Measurements from ENCODE around the gene VPS37D.
A peak's percentile ranks its signal among the peaks of the same experiment; 100 is the strongest.

VPS37D gene

DNA sequence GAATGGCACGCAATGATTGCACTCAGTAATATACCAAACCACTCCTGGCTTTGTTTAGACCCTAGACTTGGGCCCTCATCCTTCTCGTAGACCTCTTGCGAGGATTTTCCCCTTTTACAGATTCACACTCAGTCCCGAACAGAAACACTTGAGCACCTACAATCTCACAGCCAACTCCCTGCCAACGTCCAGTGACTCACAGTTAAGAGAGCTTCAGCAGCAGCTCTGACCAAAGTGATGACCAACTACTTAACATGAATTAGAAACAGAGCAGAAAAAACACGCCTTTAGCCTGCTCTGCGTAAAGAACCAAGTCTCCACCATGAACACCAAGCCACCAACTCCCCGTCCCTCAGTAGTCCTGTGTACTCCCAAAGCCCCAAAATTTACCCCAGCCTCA is 13.4 kb downstream of the VPS37D start:
- DNase-seq: no peak

GRCh38 chr7:73682745-73683055 is 15.1 kb downstream of the VPS37D start:
- no peak for DNase-seq

DNA sequence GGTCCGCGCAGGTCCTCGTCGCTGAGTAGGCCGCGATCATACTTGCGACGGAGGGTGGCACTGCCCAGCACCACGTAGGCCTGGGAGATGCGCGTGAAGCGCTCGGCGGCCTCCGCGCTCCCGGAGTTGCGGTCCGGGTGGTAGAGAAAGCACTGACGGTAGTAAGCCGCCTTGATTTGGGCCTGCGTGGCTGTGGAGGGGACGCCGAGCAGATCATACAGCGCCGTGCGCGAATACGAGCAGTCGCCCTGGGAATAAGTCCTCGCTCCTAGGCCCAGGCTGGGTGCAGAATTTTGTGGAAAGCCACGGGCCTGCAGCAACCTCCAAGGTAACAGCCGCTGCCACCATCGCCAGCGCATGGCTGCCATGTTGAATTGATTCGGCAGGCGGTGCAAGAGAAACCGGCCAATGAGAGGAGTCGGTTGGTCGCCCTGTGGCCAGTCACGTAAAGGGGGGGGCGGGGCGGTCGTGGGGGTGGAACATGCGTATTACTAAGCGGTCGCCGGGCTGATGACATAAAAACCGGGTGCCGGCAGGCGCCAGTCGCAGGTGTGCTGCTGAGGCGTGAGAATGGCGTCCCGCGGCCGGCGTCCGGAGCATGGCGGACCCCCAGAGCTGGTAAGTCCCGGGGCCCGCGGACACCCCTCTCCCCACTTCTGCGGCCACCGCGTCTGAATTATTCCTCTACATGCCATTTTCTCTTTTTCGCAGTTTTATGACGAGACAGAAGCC is 15.6 kb downstream of the VPS37D start, which contains the start of the genes BUD23 and DNAJC30:
Gene BUD23 (plus strand): TSS at position 542 of the 732 bp plus-strand sequence. CDS start 29 bp downstream, at position 571.
Gene DNAJC30 (minus strand): TSS at position 398 of the 732 bp plus-strand sequence. CDS start 30 bp downstream, at position 368.
- peak; percentile 93 for DNase-seq

DNA sequence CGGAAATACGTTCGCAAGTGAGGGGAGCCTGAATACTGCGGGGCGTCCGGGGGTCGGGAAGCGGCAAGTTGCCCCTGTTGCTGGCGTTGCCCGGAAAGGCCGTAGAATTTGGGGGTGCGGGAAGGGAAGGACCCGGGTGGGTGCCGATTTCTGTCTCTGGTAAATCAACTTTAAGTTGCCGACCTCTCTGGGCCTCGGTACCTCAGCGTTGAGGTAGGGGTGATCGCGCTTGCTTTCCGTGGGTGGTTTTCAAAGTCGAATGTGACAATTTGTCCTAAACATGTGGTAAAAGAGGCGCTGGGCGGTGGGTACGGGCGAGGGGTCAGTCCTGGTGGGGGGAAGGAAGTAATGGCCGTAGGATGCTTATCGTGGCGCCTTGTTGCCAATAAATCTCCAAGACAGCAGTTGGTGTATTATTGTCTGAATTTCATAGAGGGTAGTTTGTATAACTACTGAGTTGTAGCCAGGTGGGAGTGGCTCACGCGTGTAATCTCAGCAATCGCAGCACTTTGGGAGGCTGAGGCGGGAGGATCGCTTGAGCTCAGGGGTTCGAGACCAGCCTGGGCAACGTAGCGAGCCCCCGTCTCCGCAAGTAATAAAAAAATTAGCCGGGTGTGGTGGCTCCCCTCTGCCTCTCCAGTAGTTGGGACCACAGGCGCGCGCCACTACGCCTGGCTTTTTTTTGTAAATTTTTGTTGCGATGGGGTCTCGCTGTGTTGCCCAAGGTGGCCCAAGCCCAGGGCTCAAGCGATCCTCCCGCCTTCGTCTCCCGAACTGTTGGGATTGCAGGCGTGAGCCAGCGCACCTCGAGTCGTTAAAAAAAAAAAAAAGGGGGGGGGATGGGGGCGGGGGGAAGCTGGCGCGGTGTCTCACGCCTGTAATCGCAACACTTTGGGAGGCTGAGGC is 16.4 kb downstream of the VPS37D start:
- no peak for DNase-seq

DNA sequence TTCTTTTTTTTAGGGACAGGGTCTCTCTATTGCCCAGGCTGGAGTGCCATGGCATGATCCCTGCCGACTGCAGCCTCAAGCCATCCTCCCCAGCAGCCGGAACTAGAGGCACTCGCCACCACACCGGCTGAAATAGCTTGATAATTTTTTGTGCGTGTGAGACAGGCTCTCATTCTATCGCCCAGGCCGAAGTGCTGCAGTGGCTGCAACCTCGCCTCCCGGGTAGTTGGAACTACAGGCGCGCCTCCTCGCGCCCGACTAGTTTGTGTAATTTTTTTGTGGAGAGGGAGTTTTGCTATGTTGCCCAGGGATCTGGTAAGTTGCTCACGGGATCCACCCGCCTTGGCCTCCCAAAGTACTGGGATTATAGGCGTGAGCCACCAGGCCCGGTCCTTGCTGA is 17.7 kb downstream of the VPS37D start:
- no peak for DNase-seq

DNA sequence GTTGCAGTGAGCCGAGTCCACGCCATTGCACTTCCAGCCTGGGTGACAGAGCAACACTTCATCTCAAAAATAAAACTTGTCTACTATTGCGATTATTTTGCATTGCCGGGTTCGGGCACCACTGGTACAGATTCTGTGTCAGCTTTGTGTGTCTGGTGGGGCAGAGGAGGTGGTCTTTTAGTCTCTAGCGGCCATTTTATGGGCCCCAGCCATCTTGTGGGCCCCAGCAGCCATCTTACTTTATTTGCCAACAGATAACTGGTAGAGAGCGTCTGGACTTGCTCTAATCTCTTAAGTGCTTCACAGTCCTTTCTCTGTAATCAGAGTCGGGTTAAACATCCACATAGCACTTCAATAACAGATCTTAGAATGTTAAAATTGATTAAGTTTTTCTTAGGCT is 20.7 kb downstream of the VPS37D start:
- DNase-seq: no peak

GRCh38 chr7:73690646-73691045 is 23.0 kb downstream of the VPS37D start:
- no peak for DNase-seq

GRCh38 chr7:73696372-73696771 is 28.7 kb downstream of the VPS37D start:
- DNase-seq: no peak

GRCh38 chr7:73698410-73698809 is 30.8 kb downstream of the VPS37D start:
- DNase-seq: no peak

DNA sequence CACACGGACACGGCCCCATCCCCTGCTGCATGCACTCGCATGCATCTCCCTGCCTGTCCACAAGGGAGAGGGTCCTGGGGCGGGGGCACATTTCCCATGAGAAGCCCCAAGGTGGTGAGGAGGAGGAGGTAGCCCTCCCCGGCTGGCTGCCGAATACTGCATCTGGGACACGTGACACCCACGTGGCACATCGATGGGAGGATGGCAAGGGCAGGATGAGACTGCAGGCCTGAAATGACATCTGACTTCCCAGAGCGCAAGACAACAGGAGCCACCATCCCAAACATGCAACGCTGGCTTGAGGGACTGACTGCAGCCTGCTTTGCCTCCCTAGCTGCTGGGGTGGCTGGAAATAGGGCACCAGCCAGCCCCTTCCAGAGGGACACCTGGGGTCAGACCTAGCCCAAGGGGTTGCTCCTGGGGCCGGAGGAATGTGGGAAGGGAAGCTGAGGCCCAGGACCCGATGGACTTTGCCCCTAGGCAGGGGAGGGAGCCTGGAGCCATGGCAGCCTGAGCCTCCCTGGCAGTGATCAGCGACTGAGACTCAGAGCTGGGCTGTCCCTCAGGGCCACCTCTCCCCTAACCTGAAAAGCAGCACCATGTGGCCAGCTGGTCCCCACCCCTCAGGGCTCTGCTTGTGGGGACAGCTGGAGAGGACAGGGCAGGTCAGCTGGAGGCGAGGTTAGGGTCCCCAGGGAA is 31.9 kb downstream of the VPS37D start:
- DNase-seq: no peak

DNA sequence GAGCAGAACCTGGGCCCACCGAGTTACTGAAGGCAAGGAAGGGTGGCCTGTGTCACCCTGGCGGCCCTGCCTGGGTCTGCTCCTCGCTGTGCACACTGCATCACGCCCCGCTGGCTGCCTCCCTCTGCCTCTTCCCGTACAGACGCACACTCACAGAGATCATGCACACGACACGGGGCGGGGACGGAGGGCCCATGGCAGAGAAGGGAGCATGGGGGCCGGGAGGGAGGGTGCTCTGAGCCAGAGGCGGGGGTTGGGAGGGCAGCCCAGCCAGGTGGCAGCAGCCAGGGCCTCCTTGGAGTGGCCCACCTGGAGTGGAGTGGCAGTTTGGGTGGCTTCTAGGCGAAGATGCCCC is 32.4 kb downstream of the VPS37D start:
- DNase-seq: no peak

GRCh38 chr7:73700581-73701134 is 33.0 kb downstream of the VPS37D start:
- no peak for DNase-seq

DNA sequence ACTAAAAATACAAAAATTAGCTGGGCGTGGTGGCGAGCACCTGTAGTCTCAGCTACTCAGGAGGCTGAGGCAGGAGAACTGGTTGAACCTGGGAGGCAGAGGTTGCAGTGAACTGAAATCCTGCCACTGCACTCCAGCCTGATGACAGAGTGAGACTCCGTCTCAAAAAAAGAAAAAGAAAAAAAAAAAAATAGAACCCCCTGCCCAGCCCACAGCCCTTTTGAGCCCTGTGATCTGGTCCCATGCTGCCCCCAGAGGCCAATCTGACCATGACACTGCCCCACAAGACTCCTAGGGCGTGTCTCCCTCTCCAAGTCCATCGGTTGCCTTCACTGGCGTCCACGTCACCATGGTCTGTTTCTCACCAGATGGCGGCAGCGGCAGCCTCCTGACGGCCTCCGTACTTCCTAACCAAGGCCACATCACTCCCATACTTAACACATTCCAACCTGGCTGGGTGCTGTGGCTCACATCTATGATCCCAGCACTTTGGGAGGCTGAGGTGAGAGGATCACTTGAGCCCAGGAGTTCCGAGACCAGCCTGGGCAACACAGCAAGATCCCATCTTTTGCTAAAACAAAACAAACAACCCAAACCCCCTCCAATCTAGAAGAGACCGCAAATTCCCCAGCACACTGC is 33.8 kb downstream of the VPS37D start:
- peak; percentile 21 for DNase-seq

GRCh38 chr7:73702226-73702625 is 34.6 kb downstream of the VPS37D start:
- no peak for DNase-seq

- DNase-seq: no peak
Measured at GRCh38 chr7:73702665-73703064, 35.0 kb downstream of the VPS37D start.

DNA sequence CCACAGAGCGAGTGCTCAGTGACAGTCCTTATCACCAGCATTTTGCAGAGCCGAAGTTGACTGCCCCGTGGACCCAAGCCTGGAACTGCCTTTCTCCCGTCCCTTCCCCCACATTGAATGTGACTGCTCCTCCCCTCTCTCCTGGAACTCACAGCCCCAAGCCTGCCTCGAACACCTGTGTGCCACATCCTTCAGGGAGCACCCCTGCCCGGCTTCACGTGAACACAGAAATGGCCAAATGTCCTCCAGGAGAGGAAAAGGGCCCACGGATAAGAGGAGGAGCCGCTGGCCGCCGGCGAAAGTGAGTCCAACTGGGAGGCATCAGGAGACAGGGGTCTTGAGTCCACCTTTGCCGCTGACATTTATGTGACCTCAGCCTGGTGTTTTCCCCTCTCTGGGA is 35.6 kb downstream of the VPS37D start:
- DNase-seq: no peak

DNA sequence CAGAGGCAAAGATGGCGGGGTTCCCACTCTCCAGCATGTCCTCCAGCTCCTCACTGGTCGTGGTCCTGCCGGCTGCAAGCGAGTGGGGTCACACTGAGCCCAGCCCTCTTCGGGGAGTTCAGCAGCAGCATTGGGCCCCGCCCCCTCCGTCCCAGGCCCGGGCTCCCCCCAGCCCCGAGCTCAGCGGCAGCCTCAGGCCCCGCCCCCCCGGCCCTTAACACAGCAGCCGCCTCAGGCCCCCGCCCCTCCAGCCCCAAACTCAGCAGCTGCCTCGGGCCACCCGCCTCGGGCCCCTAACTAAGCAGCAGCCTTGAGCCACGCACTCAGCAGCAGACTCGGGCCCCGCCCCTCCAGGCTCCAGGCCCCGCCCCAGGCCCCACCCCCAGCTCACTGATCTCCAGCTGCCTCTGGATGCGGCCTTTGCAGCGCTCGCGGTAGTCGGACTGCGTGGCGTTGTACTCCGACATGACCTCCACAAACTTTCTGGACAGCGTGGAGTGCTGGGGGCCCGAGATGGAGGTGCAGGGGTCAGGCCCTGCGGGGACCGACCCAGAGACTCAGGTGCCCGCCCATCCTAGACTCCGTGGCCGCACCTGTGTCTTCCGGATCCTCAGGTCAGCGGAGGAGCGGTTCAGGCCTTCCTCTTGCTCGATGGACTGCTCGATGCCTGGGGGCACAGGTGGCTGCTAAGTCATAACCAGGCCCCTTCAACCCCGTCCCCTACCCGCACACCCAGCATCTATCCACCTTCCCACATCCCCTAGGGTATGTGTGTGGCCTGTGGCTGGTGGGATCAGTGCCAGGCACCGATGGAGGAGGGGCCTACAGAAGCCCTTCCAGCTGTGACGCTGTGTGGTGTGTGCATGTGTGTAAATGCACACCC is 36.4 kb downstream of the VPS37D start:
- no peak for DNase-seq

- DNase-seq: peak; percentile 70
Measured at GRCh38 chr7:73704640-73705550, 37.3 kb downstream of the VPS37D start.

GRCh38 chr7:73705551-73705920 is 37.9 kb downstream of the VPS37D start:
- DNase-seq: no peak

Data from NCI-H1694 (cell line).